Hematopoietic multipotent progenitor cell (in vitro differentiated cells): ENCODE data around the gene TEDC2. TPM values are rescaled to one million over a fixed set of nuclear protein-coding genes. Genes with fewer than 3 reads are reported as not detected.

Source experiments
- DNase-seq, 3 donors: peaks; one replicate each; pipeline ENCODE4 v3.0.0-alpha.2; 2011 to 2015; ENCODE audit warnings: low read depth in 2 of 3, low spot score in 2 of 3
- total RNA-seq: library from RNA; depleted of rRNA; stranded (reverse); fragments of >200 nt; gene quantifications from one replicate; pipeline ENCODE4 v1.2.3, GENCODE V29; 2012

Gene TEDC2
- total RNA-seq, 1 donor: 6.2 TPM

DNA sequence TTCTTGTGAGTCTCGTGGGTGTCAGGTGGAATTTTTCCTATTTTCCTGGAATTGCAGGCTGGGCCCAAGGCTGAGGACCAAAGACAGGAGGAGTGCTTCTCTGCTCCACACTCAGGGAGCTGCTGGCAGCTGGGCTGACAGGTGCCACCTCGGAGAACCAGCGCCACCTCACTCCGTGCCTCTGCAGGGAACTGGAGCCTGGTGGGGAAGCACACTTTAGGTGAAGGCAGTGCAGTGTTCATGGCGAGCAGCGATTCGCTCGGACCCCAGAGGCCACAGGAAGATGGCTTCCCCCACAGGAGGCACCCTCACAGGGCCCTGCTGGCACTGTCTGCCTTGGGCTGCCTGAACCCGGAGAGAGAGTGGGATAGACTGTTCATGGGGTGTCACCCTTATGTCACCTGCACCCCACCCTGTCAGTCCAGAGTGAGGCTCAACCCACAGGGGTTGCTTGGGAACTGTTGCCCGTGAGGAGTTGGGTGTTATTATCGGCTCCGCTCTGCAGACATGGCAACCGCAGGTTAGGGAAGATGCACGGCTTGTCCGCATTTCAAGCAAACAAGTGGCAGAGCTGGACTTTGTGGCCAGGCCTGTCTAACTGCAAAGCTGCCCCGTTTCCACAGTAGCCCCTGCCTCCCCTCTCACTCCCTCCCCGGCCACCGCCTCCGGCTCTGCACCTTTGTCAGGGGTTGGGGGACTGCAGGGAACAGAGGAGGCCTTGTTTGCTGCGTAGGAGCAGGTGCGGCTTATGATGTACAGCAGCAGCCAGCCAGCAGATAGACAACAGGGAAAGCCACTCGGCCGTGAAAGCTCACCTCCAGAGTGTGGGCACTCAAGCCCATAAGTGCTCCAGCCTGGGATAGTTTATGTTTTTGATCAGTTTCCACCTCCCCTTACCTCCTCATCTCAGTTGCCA lies 30.5 kb downstream of the TEDC2 start:
- DNase-seq: no peak

DNA sequence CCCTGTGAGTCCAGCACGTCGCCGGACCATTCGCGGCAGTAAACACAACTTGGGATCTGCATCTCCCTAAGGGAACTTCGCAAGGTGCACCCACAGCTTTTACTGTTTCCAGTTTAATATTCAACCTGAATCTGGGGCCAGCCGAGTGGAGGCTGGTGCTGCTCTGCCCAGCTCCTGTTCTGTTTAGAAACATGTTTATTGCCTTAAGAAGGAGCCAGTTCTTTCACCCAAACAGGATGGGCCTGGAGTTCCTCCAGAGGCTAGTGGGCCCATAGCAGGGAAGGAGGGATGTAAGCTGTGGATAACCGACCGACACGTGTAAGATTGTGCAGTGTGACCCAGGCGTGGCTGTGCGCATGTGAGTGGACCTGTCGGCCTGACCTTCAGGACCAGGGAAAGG lies 32.4 kb downstream of the TEDC2 start:
- DNase-seq: no peak

- DNase-seq: no peak
Measured at GRCh38 chr16:2493605-2494004, 33.7 kb downstream of the TEDC2 start.

DNA sequence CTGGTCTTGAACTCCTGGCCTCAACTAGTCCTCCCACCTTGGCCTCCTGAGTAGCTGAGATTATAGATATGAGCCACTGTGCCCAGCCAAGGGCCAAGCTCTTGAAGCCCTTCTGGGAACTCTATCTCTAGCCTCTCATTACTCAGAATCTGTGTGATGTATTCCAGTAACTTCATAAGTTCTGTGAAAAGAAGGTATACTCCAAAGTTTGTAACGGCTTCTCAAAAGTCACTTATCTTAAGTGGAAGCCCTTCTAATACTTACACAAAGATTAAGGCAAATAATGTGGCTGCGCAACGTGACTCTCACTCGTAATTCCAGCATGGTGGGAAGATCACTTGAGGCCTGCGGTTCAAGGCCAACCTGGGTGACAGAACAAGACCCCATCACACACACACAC lies 34.7 kb downstream of the TEDC2 start:
- no peak for DNase-seq

- no peak for DNase-seq
Measured at GRCh38 chr16:2495041-2495440, 35.1 kb downstream of the TEDC2 start.

DNA sequence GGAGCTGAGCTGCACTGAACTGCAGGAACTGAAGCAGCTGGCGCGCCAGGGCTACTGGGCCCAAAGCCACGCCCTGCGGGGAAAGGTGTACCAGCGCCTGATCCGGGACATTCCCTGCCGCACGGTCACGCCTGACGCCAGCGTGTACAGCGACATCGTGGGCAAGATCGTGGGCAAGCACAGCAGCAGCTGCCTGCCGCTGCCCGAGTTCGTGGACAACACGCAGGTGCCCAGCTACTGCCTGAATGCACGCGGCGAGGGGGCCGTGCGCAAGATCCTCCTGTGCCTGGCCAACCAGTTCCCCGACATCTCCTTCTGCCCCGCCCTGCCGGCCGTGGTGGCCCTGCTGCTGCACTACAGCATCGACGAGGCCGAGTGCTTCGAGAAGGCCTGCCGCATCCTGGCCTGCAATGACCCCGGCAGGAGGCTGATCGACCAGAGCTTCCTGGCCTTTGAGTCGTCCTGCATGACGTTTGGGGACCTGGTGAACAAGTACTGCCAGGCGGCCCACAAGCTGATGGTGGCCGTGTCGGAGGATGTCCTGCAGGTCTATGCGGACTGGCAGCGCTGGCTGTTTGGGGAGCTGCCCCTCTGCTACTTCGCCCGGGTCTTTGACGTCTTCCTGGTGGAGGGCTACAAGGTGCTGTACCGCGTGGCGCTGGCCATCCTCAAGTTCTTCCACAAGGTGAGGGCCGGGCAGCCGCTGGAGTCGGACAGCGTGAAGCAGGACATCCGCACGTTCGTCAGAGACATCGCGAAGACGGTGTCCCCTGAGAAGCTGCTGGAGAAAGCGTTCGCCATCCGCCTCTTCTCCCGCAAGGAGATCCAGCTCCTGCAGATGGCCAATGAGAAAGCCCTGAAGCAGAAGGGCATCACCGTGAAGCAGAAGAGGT lies 36.6 kb downstream of the TEDC2 start:
- DNase-seq: no peak

GRCh38 chr16:2497116-2497630 lies 37.3 kb downstream of the TEDC2 start:
- DNase-seq: no peak

GRCh38 chr16:2497695-2498484 lies 38.0 kb downstream of the TEDC2 start:
- no peak for DNase-seq

GRCh38 chr16:2498531-2499253 lies 38.8 kb downstream of the TEDC2 start:
- no peak for DNase-seq

DNA sequence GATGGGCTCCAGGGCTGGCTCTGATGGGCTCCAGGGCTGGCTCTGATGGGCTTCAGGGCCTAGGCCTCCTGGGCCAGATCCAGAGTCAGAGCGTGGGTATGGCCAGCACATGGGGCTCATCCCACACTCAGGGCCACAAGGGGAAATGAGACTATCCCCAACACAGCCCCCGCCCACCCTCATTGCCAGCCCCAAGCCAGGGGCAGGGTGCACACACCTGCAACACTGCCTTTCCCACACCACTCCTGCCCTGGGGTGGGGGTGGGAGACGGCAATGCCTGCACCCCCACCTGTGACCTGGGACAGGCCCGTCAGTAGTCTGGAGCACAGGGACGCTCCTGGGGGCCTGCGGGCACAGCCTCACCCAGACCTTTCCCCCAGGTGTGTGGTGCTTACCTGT lies 39.5 kb downstream of the TEDC2 start:
- DNase-seq: no peak

- DNase-seq: no peak
Measured at GRCh38 chr16:2499890-2500429, 40.1 kb downstream of the TEDC2 start.

DNA sequence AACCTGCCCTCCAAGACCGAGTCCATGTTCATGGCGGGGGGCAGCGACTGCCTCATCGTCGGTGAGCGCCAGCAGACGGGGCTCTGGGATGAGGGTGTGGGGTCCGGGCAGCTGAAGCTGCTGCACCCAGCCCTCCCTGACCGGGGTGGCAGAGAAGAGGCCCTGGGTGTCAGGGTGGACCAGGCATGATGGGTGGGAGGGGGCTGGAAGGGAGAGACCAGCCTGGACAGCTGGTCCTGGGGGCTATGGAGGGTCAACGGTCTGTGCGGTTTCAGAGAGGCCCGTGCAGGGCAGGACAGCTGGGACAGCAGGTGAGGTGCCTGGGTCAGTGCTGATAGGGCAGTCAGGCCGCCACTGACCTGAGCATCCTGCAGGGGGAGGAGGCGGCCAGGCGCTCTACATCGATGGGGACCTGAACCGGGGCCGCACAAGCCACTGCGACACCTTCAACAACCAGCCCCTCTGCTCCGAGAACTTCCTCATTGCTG lies 40.6 kb downstream of the TEDC2 start:
- no peak for DNase-seq

- peak; percentile 72 to 86 (median 82) for DNase-seq
Measured at GRCh38 chr16:2500918-2501750, 41.2 kb downstream of the TEDC2 start.

DNA sequence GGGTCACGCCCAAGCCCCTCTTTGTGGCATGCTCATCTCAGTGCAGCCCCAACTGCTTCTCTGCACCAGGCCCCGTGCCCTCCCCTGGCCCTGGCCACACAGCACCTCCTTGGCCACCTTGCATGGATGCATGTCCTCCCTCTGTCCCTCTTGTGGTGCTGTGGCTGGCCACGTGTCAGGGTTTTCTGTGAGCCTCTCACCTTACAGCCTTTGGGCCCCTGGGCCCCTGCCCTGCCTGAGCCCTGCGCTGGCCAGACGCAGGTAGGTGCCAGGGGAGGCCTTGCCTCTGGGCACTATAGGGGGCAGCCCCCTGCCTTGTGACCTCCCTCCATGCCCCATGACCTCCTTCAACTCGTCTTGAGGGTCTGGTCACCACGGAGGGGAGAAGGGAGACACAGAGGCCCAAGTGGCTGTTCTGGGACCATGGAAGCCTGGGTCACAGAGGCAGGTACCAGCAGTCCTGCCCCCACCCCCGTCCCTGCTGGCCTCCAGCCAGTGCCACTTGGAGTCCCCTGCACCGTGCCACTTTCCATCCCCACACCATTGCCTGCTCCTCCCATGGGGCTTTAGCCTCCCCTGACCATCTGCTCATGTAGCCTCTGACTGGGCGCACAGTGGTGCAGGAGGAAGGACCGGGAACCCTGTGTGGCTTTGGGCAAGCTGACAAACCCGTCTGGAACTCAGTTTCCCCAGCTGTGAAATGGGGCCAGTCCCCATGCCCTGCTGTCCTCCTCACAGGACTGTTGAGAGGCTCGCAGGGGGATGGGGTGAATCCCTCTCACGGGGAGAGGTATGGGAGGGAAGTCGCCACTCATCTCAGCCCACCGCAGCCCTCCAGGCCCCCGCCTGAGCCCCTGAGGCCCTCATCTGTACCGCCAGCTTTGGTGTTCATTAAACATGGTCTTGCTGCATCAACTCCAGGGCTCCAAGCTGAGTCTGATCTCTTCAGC lies 42.3 kb downstream of the TEDC2 start:
- no peak for DNase-seq

- DNase-seq: no peak
Measured at GRCh38 chr16:2505695-2506094, 45.8 kb downstream of the TEDC2 start.

GRCh38 chr16:2507052-2507659 lies 47.2 kb downstream of the TEDC2 start:
- DNase-seq: peak in 2 of 3 donors; percentile 75 to 79

GRCh38 chr16:2507665-2508064 lies 47.8 kb downstream of the TEDC2 start:
- no peak for DNase-seq
